ENCODE measurements around the gene SFXN1.

SFXN1 gene

DNA sequence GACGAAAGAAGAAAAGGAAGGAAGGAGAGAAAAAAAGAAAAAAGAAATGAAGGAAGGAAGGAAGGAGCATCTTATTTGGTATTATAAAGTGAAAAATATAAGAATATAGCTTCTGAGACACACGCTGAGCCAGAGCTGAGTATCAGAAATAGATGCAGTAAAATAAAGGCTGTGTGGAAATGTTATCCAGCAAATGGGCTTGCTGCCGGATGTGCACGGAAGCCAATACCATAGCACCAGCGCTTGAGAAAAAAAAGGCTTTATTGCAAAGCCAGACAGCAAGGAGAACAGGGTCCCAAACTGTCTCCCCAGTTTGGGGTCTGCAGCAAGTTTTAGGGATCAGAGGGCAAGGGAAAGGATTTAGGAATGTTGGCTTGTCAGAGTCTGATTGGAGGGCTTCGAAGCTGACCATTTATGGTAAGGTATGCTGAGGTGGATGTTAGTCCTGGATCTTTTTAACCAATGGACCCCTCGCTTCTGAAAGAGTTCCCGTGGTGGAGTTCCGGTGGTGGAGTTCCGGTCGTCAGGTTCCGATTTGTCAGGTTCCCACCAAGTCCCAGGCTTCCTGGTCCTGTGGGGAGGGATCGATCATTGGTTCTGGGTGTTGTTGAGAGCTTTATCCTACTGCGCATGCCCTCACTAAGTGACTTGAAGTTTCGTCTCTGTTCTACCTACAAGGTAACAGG, 70.4 kb downstream of the SFXN1 start:
- TF ChIP-seq, protein P1, sequence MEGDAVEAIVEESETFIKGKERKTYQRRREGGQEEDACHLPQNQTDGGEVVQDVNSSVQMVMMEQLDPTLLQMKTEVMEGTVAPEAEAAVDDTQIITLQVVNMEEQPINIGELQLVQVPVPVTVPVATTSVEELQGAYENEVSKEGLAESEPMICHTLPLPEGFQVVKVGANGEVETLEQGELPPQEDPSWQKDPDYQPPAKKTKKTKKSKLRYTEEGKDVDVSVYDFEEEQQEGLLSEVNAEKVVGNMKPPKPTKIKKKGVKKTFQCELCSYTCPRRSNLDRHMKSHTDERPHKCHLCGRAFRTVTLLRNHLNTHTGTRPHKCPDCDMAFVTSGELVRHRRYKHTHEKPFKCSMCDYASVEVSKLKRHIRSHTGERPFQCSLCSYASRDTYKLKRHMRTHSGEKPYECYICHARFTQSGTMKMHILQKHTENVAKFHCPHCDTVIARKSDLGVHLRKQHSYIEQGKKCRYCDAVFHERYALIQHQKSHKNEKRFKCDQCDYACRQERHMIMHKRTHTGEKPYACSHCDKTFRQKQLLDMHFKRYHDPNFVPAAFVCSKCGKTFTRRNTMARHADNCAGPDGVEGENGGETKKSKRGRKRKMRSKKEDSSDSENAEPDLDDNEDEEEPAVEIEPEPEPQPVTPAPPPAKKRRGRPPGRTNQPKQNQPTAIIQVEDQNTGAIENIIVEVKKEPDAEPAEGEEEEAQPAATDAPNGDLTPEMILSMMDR (IDR thresholded peaks at IDR 0.05): no peak

DNA sequence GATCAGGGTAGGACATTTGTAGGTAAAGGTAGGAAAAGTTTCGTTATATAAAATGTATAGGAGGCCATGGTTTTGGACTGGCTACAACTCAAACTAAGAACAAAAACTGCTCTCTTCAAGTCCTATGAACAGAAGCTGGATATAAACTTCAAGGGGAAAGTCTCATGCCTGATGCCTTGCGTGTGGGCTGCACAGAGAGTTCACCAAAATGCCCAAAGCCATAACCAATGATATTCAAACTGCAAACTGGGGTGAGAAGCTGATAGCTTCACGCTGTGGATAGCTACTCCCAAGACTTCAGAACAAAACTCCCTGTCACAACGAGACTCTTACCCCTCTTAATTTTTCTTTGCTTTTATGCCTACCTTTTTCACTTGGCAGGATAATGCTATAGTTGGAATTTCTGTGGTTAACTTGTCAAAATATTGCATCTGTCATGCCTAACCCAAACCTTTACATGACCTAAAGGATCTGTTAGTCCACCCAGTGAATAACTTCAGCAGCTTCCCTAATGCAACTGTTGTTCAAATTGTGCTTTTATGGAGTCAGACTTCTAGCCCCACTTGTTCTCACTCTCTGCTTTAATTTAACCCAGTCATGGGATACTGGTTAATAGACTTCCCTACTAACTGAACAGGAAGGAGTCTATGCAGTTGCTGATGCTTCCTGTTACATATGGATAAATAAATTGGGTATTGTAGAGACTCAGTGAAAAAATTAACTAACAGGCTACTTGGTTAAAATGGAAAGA, 71.9 kb downstream of the SFXN1 start:
- TF ChIP-seq, protein P1 (IDR thresholded peaks at IDR 0.05): no peak
- H3K4me1 ChIP-seq (ENCODE audit: control insufficient read depth in 1 of 2, insufficient read depth in 1 of 2, low read depth in 1 of 2, low read length in 1 of 2): no peaks in the 10 kb centered on the region

More for the DNA sequence above, 70.4 kb downstream of the SFXN1 start:
- Histone ChIP-seq H3K36me3 (no peaks in the 10 kb centered on the region), H3K27me3 (peaks cover 62% of the 10 kb centered on the region), H3K4me1 (ENCODE audit: control insufficient read depth in 1 of 2, insufficient read depth in 1 of 2, low read depth in 1 of 2, low read length in 1 of 2) (no peaks in the 10 kb centered on the region), H3K27ac (no peak overlapping the region), H3K9me3 (no peaks in the 10 kb centered on the region), H3K4me3 (ENCODE audit: low read depth in 1 of 2, low read length in 1 of 2) (no peak overlapping the region)

DNA sequence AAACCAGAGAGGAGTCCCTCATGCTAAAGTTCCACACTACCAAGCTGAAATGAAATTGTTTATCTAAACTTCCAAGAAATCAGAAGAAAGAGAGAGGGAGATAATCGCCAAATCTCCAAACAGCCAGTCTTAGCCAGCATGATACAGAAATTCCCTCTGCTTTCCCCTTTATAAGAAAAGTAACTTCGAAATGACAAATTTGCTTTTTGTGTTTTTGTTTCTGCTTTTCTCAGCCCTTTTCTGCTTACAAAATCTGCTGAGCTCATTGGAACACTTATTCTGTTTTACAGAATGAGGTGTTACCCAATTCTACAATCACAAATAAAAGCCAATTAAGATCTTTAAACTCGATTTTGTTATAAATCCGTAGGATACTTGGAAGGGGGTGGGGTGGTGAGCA, 72.9 kb downstream of the SFXN1 start:
- TF ChIP-seq, protein P1 (IDR thresholded peaks at IDR 0.05): no peak

More for the DNA sequence above, 71.9 kb downstream of the SFXN1 start:
- no peak overlapping the region for H3K4me3 ChIP-seq (ENCODE audit: low read depth in 1 of 2, low read length in 1 of 2)
- no peaks in the 10 kb centered on the region for H3K9me3 ChIP-seq
- no peak overlapping the region for H3K27ac ChIP-seq
- H3K36me3 ChIP-seq: no peaks in the 10 kb centered on the region
- peaks cover 62% of the 10 kb centered on the region for H3K27me3 ChIP-seq

DNA sequence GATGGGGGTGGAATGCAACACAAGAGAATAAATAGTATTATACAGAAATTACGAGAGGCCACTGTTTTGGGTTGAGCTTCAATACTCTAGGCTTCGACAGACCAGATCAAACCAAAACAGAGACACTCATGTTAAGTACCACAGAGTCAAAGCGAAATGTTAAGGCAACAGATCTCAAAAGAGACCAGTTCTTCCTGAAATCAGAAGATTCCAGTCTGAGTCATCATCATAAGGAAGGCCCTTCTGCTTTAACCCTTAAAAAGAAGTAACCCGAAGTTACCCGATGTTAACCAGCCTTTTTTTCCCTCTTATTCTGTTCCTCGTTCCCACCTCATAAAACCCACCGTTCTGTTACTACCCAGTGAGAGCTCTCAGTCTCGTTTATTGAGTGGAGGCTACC, 75.9 kb downstream of the SFXN1 start:
- H3K9me3 ChIP-seq: no peaks in the 10 kb centered on the region
- H3K27me3 ChIP-seq: peaks cover 33% of the 10 kb centered on the region
- no peaks in the 10 kb centered on the region for H3K36me3 ChIP-seq
- H3K27ac ChIP-seq: no peak overlapping the region
- TF ChIP-seq, protein P1 (IDR thresholded peaks at IDR 0.05): no peak
- H3K4me1 ChIP-seq (ENCODE audit: control insufficient read depth in 1 of 2, insufficient read depth in 1 of 2, low read depth in 1 of 2, low read length in 1 of 2): no peaks in the 10 kb centered on the region
- no peak overlapping the region for H3K4me3 ChIP-seq (ENCODE audit: low read depth in 1 of 2, low read length in 1 of 2)

More for the DNA sequence above, 72.9 kb downstream of the SFXN1 start:
- Histone ChIP-seq H3K4me1 (ENCODE audit: control insufficient read depth in 1 of 2, insufficient read depth in 1 of 2, low read depth in 1 of 2, low read length in 1 of 2) (no peaks in the 10 kb centered on the region), H3K27me3 (peaks cover 62% of the 10 kb centered on the region), H3K4me3 (ENCODE audit: low read depth in 1 of 2, low read length in 1 of 2) (no peak overlapping the region), H3K36me3 (no peaks in the 10 kb centered on the region), H3K9me3 (no peaks in the 10 kb centered on the region), H3K27ac (no peak overlapping the region)

DNA sequence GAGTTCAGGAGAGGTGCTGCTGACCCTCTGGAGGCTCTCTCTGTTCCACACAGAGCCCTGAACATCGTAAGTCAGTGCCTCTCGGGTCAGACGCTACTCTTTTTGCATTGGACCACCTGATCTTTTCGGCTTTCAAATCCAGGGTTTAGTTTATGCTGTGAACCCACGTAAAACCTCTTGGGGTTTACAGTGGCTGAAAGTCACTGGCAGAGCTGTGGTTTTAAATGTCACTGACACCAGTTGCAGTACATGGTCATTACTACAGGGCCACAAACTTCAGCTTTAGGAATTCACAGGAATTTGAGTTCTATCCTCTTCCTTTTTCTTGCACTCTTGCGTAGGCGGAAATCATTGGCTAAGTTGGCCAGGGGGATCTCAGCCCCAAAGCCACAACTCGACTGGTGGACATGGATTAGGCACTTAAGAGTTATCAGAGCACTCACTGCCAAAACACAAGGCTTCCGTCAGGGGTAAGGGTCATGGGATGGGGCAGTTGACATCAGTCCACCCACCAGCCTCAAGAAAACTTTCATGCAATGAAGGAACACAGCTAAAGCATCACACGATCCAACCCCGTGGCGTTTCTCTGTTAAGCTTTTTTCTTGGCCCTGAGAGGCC, 76.9 kb downstream of the SFXN1 start:
- Histone ChIP-seq H3K36me3 (no peaks in the 10 kb centered on the region), H3K9me3 (no peaks in the 10 kb centered on the region), H3K4me1 (ENCODE audit: control insufficient read depth in 1 of 2, insufficient read depth in 1 of 2, low read depth in 1 of 2, low read length in 1 of 2) (no peaks in the 10 kb centered on the region), H3K27me3 (peaks cover 23% of the 10 kb centered on the region), H3K27ac (no peak overlapping the region), H3K4me3 (ENCODE audit: low read depth in 1 of 2, low read length in 1 of 2) (no peak overlapping the region)
- TF ChIP-seq, protein P1 (IDR thresholded peaks at IDR 0.05): no peak

Data from neutrophil (primary cell).